Renal cortical epithelial cell (primary cell): ENCODE results near the gene GBE1. TPM values are rescaled to one million over a fixed set of nuclear protein-coding genes. Genes with fewer than 3 reads are reported as not detected.
A peak's percentile ranks its signal among the peaks of the same experiment; 100 is the strongest.
"Not testable (repeated sequence)": the region's sequence is repeated elsewhere in the genome, so short reads cannot be mapped to it uniquely, and the experiment has no call there.

Source experiments
- DNase-seq: peaks from one replicate; pipeline ENCODE4 v3.0.0-alpha.2; 2011; ENCODE audit warnings: low read depth
- total RNA-seq: library from RNA; depleted of rRNA; stranded (reverse); fragments of >200 nt; gene quantifications from 2 replicates; pipeline ENCODE4 v1.2.3, GENCODE V29; 2014

GBE1 gene
- total RNA-seq, 1 donor from 2014 or later: 151 TPM

DNA sequence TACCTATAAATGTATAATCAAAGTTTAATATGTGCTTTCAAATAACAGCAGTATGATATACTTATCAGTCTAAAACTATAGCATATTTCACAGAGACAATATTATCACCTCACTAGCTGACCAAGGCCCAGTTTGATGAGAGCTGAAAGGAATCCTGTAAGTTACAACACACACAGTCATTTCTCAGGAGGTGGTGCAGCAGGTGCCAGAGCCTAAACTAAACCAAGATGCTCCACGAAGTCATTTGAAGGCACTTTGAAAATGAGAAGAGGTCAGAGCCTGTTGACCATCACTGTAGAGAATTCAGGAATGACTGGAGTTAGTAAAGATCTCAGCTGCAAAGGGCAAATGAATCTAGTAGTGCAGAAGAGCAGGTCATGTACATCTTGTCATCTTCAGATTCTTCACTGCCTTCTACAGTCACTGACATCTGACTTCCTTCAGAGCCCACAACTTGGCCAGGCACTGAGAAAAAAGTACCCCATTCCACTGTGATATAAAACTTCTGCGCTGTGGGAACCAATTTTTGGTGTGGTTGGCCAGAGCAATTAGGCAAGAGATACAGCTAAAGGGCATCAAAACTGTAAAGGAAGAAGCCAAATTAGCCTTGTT, 7.9 kb downstream of the GBE1 start:
- DNase-seq: no peak

DNA sequence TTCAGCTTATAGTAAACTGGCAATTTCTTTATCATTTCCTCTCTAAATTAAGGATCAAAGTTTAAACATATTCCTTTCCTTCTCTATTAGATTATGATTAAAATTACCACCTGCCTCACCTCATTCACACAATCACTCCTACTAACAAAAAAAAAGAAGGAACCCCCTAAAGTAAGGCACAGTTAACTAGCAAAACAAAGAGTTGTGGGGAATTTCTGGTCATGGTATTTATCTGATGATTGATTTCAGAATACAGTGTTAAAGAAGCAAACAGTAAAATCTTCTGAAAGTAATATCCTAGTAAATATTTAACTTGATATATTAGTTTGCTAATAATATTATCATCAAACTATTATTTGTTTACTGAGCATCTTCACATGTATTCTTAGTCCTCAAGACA, 8.8 kb downstream of the GBE1 start:
- DNase-seq: no peak

DNA sequence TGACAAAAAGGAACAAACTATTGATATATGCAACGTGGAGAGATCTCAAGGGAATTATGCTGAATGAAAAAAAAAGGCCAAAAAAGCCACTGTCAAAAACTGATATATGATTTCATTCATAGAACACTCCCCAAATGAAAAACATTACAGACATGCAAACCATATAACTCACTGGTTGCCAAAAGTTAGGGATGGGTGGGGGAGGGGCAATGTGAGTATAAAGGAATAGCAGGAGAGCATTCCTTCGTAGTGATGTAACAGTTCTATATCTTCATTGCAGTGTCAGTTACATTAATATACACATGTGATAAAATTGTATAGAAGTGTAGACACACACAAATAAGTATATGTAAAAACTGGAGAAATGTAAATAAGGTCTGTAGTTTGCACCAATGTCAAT, 12.2 kb downstream of the GBE1 start:
- no peak for DNase-seq

DNA sequence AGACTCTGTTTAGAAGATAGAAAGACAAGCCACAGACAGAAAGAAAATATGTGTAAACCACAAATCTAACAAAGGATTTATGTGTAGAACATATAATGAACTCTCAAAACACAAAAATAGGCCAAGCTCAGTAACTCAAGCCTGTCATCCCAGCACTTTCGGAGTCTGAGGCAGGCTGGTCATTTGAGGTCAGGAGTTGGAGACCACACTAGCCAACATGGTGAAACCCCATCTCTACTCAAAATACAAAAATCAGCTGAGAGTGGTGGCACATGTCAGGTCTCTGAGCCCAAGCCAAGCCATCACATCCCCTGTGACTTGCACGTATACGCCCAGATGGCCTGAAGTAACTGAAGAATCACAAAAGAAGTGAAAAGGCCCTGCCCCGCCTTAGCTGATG, 14.2 kb downstream of the GBE1 start:
- not testable (repeated sequence) for DNase-seq

DNA sequence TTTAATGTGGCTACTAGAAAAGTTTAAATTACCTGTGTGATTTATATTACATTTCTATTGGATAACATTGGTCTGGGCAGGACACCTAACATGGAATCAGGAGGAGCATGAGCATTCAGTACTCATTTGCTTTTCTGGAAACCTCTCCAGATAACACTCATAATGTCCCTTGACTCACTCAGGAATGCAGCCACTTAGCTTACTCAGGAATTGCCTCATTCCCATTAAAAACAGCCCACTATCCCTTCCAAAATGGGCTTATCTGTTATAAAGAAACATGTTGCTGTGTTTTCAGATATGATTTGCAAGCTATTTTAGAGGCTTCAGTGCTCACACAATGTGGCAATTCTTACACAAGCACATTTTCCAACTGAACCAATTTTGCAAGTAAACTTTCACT, 17.1 kb downstream of the GBE1 start:
- DNase-seq: peak; percentile 94

DNA sequence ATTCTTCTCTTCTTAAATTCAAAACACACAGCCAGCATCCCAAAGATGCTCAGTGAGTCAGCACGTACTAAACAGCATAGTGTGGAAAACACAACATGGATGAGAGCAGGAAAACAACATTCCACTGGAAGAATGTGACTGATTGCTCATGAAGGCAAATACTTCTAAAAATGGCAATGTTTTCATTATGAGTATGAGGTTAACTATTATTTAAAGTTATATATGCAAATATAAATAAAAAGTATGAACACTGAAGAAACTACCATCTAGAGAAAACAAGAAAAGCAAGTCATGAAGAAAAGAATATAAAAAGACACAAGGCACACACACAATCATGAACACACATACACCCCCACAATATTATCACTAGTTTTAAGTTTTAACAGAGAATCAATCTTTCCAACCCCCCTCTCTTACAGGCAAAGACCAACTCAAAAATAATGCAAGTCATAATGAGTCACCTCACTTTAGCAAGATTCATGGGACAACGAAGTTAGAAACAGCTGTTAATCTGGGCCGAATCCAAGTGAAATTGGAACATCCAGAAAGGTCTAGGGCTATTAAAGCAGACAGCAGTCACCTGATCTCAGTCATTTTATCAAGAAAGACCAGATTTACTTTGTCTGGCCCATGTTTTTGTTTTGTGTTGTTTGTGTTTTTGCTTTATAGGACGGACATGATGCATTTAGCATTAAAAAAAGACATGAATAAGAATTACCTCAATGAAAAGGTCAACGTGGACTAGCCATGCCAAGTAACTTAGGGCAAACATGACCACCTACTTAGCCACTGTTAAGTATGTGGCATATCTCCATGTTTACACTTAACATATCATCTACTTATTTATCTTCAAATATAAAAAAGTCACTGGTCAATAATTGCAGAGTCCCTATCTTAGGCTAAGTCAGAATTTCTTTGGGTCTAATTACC, 18.1 kb downstream of the GBE1 start:
- DNase-seq: peak; percentile 96

DNA sequence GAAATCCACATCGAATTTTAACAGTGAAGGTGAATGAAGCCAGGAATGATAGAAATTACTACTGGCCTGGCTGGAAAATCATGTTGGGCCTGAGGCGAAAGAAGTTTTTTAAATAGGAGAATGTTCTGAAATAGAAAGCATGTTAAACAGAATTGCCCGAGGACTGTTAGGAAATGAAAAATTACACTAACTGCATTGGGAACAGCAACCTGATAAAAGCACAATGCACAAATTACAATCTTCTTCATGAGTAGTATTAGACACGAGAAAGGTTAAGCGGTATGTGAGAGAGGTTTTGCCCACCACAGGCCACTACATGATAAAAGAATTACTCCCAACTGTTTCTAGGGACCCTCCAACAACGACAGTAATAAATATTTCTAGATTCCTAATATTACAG, 18.9 kb downstream of the GBE1 start:
- DNase-seq: peak; percentile 55

DNA sequence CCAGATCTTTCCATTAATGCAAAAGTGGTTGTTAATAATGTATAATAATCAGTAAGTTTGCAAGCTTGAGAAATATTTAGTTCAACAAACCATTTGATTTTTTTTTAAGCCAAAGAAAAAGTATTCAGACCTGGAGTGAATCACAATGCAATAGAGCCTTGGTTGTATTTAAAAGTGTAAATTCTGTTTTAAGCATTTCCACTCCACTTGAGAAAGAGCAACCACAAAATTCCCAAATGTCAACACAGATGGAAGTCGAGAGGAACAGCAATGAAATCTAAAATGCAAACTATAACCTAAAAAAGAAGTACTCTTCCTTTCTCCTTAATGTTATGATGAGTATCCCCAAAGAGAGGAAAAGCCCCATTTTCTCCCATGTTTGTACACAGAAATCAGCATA, 20.2 kb downstream of the GBE1 start:
- DNase-seq: peak; percentile 30

DNA sequence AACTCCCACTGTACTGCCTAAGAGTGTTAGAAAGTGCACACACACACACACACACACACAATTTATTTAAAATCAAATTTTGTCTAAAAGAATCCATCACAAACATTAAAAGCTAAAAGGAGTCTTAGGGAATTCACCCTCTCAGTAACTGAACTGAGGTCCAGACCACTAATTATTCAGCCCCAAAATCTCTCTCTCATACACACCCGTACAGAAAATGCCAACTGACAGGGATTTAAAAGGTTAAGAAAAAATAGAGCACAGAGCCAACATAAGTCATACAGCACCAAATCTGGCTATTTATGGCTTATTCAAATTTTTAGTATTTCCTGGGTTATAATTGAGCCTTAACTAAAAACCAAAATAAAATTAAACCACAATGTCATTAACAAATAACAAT, 20.7 kb downstream of the GBE1 start:
- no peak for DNase-seq

DNA sequence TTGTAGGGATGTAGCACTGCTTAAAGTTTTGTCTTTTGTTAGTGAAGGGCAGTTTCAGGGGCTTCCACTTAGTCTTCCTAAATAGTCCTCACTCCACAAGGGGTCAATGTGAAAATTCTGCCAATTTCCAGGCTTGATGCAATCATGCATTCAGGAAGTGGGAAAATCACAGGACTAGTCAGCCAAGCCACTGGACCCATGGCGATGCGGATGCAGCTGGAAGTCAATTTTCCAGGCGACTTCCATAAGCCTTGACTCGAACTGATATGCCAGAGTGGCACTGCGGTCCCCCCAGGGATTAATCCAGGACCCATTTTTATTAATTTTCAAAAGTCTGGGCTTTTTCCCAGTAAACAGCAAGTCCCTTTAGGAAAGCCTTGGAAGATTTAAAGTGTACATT, 26.1 kb downstream of the GBE1 start:
- no peak for DNase-seq

DNA sequence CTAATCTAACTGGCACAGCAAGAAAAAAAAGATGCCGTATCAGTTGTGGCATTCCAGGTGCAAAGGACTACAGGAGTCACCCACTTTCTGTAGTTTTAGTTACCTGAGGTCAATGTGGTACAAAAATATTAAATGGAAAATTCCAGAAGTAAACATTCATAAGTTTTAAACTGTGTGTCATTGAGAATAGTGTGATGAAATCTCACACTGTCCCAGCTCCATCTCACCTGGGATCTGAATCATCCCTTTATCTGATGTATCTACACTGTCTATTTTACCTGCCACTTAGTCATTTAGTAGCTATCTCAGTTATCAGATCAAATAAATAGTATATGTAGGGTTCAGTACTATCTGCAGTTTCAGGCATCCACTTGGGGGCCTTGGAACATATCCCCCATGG, 26.7 kb downstream of the GBE1 start:
- DNase-seq: no peak

DNA sequence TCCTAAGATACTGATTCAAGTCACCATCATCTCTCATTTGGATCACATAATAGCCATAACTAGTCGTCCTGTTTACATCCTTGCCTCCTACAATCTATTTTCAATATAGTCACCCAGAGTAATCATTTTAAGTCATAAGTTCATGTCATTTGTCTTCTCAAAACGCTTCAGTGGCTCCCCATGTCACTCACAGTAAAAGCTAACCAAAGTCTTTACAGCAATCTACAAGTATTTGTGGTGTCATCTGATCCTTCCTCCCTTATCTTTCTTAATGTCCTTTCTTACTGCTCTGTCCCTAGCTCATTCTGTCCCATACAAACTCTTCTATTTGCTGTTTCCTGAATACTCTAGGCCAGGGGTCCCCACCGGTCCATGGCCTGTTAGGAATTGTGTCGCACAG, 28.8 kb downstream of the GBE1 start:
- no peak for DNase-seq

DNA sequence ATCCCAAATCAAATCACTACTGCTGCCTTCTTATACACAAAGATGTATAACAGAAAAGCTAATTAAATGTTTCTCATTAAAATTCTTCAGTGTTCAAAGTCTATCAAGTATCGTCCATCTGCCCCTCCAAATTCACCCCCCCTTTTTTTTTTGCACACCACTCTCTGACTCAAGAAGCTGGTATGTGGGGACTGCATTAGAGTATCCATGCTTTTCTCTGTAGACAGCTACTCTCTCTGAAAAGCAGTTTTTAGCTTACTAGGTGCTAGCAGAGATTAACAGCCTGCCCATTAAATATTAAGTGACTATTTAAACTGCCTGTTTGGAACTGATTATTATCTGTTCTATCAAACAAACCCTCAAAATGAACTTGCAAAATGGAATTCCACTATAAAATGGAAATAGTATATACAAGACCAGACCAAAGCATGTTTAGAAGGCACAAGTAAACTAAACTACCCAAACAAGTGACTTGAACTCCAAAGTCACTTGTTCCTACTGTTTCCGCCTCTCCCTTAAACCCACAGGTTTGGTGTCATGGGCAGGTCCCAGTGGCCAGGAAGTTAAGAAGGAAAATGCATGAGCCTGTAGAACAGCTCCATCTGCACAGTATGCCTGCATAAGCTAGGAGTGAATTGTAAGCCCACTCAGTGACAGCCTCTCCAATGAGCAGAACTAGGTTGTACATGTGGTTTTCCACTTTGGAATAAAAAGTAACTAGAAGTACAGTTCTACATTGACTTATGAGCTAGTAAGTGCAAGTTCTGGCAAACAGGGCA, 32.5 kb downstream of the GBE1 start:
- peak; percentile 72 for DNase-seq

DNA sequence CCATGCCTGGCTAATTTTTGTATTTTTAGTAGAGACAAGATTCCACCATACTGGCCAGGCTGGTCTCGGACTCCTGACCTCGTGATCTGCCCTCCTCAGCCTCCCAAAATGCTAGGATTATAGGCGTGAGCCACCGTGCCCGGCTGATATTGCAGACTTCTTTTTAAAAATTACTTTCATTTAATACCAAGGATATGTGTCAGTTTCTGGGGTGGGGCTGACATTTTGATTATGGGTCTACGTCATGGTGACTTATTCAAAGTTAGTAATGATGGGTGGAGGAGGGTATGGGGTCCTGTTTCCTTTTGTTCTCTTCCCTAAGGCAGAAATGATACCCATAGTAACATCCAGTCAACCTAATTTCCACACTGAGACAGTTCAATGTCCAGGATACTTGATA, 34.7 kb downstream of the GBE1 start:
- DNase-seq: no peak

DNA sequence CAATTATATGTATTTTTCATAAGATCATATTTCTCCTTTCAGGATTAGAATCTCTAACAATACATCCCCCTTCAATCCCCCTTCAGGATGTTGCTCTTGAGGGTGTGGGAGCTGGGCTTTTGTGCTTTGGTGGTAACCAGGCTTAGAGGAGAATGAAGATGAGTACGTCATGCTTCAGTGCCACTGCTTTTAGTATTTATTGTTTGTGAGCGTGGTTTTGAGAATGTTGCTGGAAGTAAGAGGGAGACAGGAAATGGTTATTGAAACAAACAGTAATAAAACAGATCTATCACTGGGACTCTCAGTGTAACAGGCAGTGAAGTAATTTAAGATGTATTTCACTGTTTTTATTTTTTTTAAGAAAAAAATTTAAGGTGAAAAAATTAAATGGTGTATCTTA, 35.3 kb downstream of the GBE1 start:
- DNase-seq: peak; percentile 41

DNA sequence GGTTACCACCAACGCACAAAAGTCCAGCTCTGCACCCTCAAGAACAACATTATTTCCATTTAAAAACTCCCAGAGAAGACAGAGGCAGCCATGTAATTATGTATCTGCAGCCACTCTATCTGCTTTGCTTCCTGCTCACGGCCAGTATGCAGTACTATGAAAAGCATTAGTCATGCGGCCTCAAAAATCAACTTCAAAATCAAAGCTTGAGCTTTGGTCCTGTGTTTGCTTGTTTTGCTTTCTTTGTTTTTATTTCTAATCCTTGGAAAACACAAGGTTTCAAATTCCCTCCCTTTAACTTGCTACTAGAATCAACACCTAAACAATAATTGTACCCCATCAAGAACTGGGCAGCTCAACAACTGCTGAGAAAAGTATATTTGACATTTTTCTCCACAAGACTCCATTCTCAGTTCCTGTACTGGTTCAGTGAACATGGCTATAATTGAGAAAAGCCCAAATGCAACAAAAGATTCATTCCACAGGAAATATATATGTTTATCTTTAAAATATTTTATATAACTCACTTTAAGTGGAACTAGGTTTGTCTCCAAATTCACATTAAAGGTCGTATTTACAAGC, 37.6 kb downstream of the GBE1 start:
- DNase-seq: peak; percentile 62

DNA sequence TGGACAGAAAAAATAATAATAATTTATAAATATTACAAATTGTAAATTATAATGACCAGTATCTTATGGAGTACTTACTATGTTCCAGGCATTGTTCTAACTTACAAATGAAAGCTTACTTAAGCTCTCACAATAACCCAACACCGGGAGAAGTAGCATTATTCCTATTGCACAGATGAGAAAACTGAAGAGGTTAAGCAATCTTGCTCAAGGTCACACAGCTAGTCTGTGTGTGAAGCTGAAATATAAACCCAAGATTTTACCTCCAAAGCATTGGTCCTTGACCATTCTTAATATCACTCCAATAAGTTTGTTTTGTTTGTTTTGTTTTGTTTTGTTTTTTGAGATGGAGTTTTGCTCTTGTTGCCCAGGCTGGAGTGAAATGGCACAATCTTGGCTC, 43.1 kb downstream of the GBE1 start:
- DNase-seq: no peak

DNA sequence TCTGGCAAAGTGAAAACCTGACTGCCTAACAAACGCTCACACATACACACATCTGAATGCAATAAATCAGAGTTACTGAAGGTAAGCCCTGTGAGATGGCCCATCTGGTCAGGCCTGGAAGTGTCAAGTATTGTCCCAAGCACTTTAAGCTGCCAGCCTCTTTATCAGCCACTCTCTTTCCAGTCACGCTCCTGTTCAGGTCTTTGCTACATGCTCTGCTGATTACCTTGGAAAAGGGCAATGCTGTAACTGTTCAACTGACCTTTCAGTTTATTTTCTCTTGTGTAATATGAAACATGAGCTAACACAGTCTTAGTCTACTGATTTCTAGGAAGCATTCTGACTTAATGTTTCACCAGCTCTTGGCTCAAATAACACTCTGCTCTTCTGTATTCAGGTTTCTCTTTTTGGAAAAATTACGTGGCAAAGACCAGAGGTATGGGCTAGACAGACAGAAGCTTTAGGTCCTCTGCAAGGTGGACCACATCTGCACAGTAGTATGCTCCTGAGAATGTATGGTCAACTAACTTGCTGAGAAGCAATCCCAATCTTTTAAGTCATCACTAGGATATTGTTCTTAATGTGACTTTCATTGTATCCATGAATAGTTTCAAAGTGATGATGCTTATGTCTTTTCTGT, 44.5 kb downstream of the GBE1 start:
- peak; percentile 99 for DNase-seq

DNA sequence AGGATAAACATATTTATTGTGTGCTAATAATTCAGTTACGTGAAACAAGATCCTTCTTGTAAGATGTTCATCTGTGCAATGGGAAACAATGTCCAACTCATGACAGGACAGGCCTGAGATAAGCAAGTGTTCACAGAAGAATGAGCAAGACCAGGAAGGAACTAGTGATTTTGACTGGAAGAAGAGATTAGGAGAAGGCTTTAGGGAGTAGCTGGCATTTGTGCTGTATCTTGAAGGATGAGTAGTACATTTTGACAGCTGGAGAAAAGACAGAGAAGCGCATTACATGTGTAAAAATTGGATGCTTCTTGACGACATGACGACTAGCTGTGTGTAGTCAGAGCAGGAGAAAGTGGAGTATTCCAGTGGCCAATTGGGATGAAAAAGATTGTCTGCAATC, 48.4 kb downstream of the GBE1 start:
- DNase-seq: no peak

DNA sequence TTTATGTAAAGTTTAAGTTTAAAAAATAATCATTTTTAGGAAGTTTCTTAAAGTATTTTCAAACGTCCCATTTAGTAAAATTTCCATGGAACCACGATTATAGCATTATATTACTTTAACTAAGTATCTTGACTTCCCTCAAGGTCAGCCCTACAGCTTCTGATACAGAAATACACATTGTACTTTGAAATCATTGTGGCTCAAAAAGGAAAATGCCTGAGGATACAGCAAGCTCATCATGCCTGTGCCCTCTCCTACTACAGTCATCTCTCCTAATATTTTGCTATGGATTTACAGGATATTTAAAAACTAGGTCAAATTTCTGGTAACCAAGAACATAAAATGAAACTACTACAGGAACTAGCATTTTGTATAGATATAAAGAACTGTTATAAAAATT, 51.8 kb downstream of the GBE1 start:
- no peak for DNase-seq

DNA sequence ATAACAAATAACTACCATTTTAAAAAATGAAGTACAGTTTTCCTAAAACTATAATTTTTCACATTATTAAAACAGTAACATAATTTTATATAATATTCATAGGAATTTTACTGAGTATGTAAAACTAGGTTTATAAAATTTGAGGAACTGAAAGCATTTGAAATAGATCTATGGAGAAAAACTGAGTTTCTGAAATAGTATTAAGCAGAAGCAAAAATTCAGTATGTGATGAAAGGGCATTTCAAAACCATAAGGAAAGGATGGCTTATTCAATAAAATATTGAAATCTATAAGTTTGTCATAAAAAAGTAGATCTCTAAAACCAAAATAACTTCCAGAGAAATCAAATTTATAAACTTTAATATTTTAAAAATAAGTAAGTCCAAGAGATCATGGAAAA, 53.4 kb downstream of the GBE1 start:
- DNase-seq: no peak

DNA sequence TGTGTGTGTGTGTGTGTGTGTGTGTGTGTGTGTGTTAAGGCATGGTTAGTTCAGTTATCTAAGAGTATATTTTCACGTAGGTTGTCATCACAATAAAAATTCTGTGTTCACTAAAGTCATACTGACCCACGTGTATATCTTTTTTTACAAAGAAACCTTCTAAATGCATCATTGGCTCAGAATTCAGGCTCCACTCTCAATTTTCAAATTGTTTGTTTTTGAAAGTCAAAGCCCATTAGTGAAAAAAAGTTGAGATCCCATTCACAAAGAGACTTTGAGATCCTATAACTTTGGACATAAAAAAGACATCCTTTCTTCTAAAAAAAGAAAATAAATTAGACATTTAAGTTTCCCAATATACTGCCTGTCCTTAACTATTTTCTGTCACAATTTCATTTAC, 59.3 kb downstream of the GBE1 start:
- no peak for DNase-seq
